Sciatic nerve (tissue), 2 donors: Measurements from ENCODE around the gene CA10. TPM values are rescaled to one million over a fixed set of nuclear protein-coding genes. Genes with fewer than 3 reads are reported as not detected.

Source experiments
- ATAC-seq: fragments of 200-7000 bp; cut with Tn5 transposase; one replicate; pipeline ENCODE4 v1.9.1; 2020; ENCODE audit warnings: mild to moderate bottlenecking, moderate library complexity
- DNase-seq: peaks from one replicate; pipeline ENCODE4 v3.0.0-alpha.2; 2020; ENCODE audit warnings: low spot score
- intact Hi-C: fragments of 100-400 bp; cut with DNase I; formaldehyde crosslinking; loops from one replicate; pipeline ENCODE4 v1.14.2; 2022
- total RNA-seq: library from RNA; stranded (reverse); fragmentation: NEBNext Ultra II Directional; extraction: Animal tissue kit (Norgen Biotek cat#: 25700); gene quantifications from one replicate; pipeline ENCODE4 v1.2.1, GENCODE V29; 2021
- donor health status: DM: no; HTN: no; CAD: no.
- donor health status: DM: no; HTN: no; CAD: no.

Gene CA10
- total RNA-seq, 1 donor from 2014 or later, result not detected

GRCh38 chr17:51842763-51843162, 315.8 kb downstream of the CA10 start:
- no peak for DNase-seq
- intact Hi-C loops, result no loop called here
- no peak for ATAC-seq

- ATAC-seq (no peak), DNase-seq (no peak)
- intact Hi-C loops, result no loop called here
Measured at GRCh38 chr17:51841669-51842068, 316.8 kb downstream of the CA10 start.

- no peak for DNase-seq
- ATAC-seq, result no peak
- intact Hi-C loops, result no loop called here
Measured at GRCh38 chr17:51840688-51841087, 317.8 kb downstream of the CA10 start.

GRCh38 chr17:51833620-51834019, 324.9 kb downstream of the CA10 start:
- intact Hi-C loops, result no loop called here
- DNase-seq, result no peak
- no peak for ATAC-seq

- intact Hi-C loops, result no loop called here
- DNase-seq, result no peak
- ATAC-seq, result no peak
Measured at GRCh38 chr17:51833045-51833444, 325.5 kb downstream of the CA10 start.

- ATAC-seq (no peak), DNase-seq (no peak)
- intact Hi-C loops, result no loop called here
Measured at GRCh38 chr17:51830886-51831285, 327.6 kb downstream of the CA10 start.

DNA sequence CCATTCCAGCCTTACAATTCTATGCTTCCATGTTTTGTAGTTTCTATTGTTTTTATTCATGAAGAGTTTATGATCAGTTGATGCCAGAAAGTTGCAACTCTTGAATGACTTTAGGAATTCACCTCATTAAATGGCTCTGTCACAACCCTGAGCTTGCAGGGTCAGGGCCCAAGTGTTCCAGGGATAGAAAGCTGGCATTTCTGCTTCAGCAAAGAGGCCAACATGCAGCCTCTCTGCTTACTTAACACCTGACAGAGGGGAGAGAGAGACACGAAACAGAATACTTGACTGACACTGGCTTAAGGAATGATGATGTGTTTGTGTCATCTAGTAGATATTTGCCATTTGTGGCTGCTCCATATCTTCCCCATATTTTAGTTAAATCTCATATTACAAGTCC, 328.1 kb downstream of the CA10 start:
- no peak for ATAC-seq
- intact Hi-C loops, result no loop called here
- DNase-seq, result no peak

DNA sequence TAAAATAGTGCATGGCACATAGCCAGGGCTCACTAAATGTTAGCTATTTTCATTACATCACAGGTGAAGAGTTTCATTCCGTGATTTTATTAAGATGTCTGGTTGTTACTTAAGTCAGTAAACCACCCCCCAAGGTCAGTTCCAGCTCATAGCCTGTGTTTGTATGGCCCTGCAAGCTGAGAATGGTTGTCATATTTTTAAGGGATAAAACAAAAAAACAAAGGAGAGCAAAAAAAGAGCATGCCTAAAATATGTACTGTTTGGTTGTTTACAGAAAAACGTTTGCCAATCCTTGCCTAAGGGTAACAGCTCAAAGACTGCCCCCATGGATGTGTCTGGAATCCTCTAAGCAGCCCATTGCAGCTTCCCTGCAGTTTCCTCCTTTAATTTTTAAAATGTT, 329.6 kb downstream of the CA10 start:
- intact Hi-C loops, result no loop called here
- no peak for DNase-seq
- ATAC-seq, result no peak

GRCh38 chr17:51827140-51827539, 331.4 kb downstream of the CA10 start:
- ATAC-seq (no peak), DNase-seq (no peak)
- intact Hi-C loops, result no loop called here

DNA sequence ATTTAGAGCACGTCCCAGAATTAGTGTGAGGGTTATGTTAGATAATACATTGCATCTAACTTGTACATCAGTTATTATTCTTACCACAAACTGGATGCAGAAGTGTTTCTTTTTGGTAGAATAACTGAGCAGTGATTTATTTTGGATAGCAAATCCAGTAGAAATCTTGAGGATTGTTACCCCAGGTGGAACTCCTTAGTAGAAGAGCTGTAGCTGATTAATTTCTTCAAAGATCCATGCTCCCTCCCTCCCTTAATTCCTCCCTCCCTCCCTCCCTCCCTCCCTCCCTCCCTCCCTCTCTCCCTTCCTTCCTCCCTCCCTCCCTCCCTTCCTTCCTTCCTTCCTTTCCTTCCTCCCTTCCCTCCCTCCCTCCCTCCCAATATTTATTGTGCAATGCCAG, 337.7 kb downstream of the CA10 start:
- intact Hi-C loops, result no loop called here
- ATAC-seq (no peak), DNase-seq (no peak)

DNA sequence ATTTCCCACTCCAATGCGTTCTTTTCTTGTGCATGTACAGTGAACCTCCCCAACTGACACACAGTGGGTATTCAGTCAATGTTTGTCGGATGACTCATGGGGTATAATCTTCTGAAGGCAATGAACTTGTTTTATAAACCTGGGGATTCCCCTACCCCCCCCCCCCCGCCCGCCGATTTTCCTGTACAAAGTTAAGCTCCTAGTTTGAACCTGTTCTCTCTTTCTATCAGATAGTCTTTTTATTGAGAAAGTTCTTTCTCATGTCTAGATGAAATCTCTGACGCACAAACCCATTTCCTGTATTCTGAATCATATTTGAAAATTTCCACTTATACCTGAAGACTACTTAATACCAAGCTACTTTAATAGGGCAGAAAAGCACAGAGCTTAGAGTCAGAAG, 338.3 kb downstream of the CA10 start:
- intact Hi-C loops, result no loop called here
- no peak for DNase-seq
- ATAC-seq, result no peak

DNA sequence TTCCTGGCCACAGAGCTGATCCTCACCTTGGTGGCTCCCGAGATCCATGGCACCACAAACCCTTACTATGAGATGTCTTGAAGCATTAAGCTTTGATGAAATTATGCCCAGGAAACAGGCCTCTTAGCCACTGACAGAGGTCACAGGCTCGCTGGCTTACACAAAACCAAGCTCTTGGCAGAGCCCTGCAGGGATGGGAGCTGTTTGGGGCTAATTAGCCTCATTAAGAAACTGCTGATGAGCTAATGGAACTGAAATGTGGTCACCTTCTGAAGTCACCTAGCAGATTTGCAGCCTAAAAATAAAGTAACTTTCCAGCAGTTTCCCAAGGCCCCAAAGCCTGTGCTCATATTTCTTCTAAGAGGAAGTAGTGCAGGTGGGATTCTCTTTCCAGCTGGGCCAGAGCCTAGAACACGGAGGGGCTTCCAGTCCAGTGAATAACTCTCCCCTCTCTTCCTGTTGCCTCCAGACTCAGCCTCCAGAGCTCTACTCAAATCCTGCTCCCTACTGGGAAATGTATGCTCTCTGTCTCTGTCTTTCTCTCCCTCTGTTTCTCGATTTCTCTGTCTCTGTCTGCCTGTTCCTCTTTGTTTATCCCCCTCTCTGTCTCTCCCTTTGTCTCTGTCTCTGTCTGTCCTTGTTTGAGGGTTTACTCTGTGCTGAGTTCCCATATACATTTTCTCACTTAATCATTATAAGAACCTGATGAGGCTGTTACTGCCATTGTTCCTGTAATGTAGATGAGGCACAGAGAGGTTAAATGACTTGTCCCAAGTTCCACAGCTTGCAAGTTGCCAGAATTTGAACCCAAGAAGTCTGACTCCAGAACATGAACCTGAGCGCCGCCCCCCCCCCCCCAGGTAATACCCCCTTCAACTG, 338.9 kb downstream of the CA10 start:
- DNase-seq, result no peak

DNA sequence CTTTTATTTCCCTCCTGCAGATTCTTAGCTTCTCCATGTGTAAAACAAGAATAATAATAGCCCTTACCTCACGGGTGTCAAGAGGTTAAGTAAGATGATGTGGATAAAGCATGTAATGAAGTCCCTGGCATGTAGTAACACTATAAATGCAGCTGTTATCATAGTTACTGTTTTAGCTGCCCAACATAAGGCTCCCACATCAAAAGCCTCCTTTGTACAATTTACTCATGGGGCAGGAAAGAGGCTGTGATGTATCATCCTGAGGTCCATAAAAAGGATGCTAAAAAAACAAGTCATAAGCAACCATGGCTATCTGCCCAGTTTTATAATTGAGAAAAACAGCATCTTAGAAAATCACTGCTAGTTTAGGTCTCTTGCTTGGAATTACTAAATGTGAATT, 339.7 kb downstream of the CA10 start:
- ATAC-seq (no peak), DNase-seq (no peak)
- intact Hi-C loops, result no loop called here

More for the DNA sequence above, 338.9 kb downstream of the CA10 start:
- intact Hi-C loops, result no loop called here
- ATAC-seq, result no peak

DNA sequence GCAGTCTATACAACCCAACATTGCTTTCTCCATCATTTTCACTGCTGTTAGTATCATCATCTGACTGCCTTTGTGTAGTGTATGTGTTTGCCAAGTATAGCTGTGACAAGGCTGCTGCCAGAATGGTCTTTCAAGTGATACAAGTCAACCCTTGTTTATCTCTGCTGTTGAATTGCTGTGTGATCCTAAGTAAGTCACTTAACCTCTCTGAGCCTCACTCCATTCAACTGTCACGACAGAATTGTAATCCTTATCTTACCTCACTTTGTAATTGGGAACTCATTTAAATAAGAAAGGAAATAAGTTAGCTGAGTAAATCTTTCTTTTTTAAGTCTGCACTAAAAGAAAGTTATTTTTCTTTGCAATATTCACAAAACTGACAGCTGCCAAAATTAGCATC, 340.6 kb downstream of the CA10 start:
- ATAC-seq, result no peak
- intact Hi-C loops, result no loop called here
- DNase-seq, result no peak

- intact Hi-C loops, result no loop called here
Measured at GRCh38 chr17:51817117-51817516, 341.4 kb downstream of the CA10 start.

GRCh38 chr17:51815097-51815496, 343.4 kb downstream of the CA10 start:
- ATAC-seq, result no peak
- intact Hi-C loops, result no loop called here
- DNase-seq, result no peak

More at GRCh38 chr17:51817117-51817516, 341.4 kb downstream of the CA10 start:
- no peak for ATAC-seq
- no peak for DNase-seq

DNA sequence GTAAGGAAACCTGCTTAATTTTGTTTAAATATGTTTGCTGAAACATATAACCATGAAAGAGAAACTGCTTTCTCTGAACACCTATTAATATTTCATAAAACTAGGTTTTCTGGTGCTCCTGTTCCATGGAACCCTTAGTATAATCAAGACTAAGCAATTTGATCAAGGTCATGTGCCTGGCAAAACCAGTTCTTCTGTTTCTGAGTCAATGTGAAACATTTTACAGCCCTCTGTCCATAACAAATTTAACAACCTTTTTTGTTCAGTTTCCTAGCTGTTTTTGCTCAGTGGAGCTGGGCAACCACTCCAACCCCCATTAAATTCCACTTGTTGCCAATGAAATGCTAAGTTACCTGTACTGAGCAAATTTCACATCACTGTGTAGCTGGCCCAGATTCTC, 344.0 kb downstream of the CA10 start:
- intact Hi-C loops, result no loop called here
- DNase-seq, result no peak

DNA sequence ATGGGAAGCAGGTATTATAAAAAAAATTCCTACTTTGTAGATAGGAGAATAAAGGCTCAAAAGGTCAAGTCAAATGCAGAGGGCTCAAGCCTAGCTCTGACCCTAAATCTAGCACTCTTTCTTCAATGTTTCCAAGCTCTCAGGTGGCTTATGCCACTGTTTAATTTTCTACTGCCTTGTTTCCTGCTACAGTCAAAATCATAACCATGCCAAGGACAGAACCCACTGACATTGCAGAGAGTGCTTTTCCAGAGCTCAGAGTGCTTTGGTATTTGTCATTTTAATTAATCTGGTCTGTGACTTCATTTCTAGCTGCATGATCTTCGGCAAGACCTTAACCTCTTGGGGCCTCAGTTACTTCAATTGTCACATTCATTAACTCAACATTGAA, 344.7 kb downstream of the CA10 start:
- intact Hi-C loops, result no loop called here
- ATAC-seq (no peak), DNase-seq (no peak)

More for the DNA sequence above, 344.0 kb downstream of the CA10 start:
- ATAC-seq, result no peak

- ATAC-seq (no peak), DNase-seq (no peak)
- intact Hi-C loops, result no loop called here
Measured at GRCh38 chr17:51813140-51813783, 345.3 kb downstream of the CA10 start.

GRCh38 chr17:51807460-51807859, 351.1 kb downstream of the CA10 start:
- ATAC-seq, result no peak
- intact Hi-C loops, result no loop called here
- no peak for DNase-seq

- ATAC-seq, result no peak
- intact Hi-C loops, result no loop called here
- DNase-seq, result no peak
Measured at GRCh38 chr17:51805765-51806164, 352.7 kb downstream of the CA10 start.
